Eye (tissue), 1 donor: ENCODE results near the gene CERK.
"Not testable (repeated sequence)": the region's sequence is repeated elsewhere in the genome, so short reads cannot be mapped to it uniquely, and the experiment has no call there.

Experiments used
- DNase-seq: peaks from one replicate; pipeline ENCODE4 v3.0.0-alpha.2; 2015

Gene CERK

DNA sequence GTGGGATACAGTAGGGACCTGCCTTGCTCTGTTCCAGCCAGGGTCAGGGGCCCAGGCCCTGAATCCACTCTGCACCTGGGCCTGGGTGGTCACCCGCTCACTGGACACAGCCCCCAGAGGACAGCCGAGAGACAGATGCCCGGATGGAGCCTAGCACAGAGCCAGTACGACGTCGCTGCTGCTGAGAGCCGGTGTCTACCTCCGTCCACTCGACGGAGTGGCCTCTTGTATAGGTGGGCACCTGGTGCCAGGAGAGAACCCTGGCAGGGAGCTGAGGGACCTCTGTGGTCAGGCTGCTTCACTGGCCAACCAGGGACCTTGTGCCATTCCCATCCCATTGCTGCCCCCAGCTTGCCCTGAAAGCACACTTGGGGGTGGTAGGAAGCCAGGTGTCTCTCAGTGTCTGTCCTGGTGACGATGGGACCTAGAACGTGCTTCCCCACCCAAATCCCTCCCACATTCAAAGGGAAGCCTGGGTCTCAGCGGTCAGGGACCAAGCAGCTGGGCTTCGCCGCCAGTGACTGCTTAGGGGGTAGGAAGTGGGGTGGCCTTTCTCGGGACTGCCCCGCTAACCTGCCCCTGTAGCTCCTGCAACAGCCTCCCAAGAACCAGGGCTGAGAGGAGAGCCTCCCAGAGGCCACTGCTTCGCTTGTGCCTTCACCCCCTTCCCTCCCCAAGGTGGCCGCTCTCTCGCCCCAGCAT, 10.3 kb upstream of the CERK start:
- no peak for DNase-seq

DNA sequence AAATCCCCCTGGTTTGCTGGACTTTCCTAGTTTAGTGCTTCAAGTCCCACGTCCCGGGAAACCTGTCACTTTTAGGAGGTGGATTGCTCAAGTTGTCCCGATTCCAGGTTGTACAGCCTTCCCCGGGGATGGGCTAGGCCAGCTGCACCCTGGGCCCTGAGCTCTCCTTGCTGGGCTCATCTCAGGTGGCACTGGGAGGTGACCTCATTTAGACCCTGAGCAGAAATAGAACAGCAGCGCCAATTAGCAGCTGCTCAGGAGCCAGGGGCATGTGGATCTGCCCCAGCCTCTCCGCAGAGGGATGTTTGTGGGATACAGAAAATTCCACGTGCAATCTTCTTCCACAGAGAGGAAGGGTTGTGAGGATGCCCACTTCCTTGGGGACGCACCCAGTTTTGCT, 9.6 kb upstream of the CERK start:
- no peak for DNase-seq

DNA sequence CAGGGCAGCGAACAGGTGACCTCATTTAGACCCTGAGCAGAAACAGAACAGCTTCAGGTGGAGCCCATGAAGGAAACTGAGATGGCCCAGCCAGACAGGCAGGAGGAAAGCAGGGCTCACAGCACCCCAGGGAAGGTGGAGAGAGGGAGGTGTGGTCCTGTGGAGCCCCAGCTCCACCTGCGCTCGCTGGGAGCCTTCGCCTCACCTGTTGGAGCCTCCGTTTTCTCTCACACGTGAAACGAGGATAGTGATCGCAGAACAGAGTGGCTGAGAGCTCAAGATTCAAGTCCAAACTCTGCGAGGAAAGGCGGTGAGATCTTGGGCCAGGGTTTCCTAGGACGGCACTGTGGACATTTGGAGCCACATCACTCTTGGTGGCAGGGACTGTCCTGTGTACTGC, 8.6 kb upstream of the CERK start:
- DNase-seq = no peak

DNA sequence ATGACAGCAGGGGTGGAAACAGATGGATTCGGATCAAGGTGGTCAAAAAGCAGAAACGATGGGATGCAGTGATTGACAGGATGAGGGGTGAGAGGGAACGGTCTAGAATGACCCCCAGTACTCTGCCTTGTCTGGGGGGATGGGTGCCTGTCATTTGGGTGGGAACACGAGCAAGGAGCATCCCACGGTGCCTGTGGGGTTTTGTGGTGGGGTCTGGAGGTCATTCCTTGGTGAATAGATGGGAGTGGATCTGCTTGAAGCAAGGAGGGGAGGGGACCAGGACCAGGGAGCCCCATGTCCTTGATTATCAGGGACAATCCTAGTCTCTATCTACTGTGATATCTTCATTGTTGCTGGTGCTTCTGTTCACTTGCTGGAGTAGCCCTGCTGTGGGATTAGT, 8.1 kb upstream of the CERK start:
- no peak for DNase-seq

DNA sequence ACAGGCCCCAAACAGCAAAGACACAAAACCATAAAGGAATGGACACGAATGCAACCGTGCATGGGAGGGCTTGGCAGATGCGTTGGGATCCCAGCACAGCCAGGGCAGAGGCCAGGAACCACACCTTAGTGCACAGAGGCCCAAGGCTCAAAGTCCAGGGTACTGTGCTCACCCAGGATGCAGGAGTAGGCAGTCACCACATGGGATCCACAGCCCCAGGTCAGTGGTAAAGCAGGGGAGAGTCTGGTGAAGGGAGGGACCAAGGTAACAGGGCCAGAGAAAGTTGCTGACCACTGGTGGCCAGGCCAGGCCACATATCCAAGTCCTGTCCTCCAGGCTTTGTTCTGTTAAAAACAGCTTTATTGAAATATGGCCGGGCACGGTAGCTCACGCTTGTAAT, 6.5 kb upstream of the CERK start:
- DNase-seq = no peak

DNA sequence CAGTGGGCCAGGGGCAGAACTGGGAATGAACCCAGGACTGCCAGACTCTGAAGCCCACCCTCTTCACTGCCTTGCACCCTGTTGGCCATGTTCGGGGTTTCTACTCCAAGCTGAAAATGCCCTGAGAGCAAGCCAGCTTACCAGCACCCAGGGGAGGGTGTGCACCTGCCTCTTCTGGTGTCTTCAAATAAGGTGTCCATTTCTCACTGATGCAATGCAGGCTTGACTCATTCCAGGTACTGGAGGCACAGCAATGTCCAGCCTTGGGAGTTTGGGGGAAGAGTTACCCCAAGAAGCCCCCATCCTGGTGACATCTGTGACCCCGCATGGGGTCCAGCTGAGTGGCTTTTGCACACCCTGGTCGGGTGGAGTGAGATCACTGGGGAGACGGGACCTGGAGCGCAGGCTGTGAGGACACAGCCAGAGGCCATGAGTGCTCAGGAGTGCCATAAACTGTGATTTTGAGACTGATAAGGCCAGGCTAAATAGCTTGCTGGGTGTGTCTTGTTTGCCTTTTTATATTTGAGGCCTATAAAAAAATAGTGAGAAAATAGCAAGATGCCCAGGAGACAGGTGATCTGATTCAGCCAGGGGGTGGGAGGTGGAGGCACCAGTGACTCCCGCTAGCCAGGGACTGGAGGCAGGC, 4.6 kb upstream of the CERK start:
- DNase-seq = no peak

DNA sequence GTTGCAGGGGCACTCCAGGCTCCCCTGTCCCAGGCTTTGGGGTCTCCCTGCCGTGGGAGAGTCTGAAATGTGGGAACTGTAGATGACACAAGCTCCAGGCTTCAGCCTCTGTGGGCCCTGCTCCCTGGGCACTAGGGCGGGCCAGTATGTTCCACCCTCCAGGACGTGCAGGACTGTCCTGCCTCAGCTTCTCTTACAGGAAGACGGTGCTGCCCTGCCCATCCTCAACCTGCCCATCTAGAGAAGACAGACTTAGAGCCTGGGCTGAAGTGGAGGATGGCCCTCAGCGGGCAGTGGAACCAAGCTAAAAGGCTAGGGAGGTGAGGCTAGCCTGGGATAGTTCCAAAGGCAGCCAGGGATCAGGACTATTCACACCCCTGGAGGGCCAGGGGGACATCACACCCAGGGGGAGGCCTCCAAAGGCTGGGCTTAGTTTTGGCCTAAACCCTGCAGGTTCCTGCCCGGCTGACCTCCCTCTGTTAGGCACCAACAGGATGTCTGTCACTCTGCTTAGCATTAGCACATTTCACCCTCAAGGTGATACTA, 4.0 kb upstream of the CERK start:
- DNase-seq = no peak

DNA sequence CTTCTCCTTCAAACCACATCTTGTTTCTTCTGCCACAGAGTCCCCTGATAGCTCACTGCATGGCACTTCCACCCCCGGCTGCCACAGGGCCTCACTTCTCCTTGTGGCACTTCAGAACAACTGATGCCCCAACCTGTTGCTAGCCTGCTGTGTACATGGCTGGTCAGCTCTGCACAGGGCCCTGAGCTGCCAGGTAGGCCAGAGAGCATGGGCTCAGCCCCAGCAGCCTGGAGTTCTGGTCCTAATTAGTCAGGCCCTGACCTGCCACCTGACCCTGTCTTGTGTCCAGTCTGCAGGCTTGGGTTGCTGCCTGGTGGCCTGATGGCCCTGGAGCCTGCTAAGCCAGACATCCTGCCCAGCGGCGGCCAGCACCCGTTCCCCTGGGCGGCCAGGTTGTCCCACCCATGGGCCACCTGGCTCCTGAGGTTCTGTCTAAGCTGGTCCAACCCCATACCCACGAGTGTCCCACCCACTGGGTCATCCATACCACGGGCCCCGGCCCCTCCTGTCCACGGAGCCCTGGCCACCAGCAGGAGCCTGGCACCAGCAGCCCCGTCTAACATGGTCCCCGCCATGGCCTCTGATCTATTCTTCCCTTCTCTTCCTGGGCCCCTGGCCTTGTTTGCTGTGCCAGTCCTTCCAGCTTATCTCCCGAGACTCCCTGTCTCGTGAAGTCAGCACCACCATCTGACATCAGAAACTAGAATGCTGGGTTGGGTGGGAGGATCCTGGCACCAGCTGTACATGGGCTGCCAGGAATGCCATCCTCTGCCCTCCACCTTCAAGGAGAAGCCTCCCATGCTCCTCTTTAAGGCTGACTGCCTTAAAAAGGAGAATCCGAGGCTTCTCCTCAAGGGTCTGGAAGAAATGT, 3.1 kb upstream of the CERK start:
- no peak for DNase-seq

DNA sequence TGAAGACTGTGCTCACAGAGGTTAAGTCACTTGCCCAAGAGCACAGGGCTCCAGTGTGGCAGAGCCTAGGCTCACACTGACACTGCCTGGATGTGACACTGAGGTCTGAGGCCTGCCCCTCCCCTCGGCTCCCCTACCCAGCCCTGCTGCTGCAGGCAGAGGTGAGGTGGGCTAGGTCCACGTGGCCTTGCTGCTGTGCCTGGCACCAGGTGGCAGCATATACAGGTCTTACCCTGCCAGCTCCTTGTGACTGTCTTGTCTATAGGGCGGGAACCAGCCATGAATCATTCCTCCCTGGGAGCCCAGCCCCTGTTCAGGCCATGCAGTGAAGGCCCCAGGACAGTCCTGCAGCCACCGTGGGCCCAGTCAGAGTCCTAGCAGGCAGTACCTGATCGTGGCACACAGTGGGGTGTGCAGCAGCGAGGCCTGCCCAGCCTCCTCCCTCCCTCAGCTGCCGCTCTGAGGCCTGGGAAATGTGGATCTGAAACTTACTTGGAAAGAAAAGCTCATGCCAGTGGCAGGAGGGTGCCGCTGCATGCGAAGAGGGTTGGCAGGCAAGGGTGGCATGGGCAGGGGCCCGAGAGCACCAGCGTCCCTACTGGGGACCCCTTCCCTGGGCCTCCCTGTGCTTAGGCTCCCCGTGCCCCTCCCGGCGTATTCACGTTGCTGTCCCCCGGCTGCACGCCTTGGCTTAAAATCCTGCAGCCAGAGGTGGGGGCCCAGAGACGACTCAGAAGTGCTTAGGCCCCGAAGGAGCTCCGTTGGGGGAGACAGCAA, 1.2 kb upstream of the CERK start:
- DNase-seq = no peak

DNA sequence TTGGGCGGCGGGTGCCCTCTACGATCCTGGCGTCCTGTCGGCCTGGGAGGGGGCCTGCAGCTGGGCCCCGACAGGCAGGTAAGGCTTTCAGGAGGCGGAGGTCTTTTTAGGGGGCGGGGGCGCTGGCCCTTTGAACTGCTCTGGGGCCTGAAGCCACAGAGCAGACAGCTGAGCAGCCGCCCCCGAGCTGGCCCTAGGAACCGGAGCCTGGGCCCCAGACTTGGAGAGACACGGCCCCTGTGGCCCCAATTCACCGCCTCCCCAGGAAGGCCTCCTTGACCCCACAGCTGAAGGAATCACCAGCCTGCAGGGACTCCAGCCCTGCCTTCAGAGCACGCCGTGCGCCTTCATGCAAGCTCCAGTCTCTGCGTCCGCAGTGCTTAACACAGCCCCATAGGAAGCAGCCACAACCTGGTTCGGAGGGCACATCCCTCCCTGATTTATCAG, 618 bp upstream of the CERK start:
- DNase-seq = peak; percentile 72

DNA sequence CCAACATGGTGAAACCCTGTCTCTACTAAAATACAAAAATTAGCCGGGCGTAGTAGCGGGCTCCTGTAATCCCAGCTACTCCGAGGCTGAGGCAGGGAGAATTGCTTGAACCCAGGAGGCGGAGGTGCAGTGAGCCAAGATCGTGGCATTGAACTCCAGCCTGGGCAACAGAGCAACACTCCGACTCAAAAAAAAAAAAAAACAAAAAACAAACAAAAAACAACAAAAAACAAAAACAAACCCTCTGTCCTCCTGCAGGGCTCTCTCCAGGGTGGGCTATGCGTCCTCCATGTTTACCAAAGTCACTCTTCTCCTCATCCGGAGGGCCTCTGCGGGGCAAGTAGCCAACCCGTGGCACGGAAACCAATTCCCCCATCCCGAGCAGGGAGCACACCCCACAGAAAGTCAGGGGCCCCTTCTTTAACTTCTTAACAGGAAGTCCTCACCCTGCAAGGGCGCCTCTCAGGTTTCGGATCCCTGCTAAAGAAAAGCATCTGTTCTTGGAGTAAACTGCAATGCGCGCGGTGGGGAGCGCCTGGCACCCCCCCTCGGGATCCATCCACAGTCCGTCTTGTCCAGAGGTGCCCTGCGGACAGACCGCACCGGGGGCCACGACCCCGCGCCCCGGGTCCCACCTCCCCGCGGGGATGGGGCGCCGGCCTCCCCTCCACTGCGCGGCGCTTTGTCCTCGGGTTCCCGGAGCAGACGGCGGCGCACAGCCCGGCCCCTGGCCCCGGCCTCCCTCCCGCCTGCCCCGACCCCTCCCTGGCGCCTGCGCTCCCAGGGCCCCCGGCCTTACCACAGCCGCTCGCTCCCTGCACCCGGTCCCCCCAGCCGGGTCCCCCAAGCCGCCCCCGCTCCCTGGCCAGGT, 712 bp downstream of the CERK start:
- DNase-seq = peak; percentile 81

DNA sequence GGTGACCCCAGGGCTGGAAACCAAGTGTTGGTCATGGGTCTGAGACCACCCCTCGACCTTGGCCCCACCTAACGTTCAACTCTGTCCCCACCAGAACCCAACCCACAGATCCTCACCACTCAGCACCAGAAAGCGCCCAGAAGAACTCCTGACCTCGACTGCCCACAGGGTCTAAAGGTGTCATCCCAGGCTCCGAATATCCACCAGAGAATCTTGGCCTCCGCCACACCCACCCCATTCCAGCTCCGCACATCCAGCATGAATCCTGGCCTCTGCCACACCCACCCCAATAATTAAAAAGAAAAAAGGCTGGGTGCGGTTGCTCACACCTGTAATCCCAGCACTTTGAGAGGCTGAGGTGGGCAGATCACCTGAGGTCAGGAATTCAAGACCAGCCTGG, 1.3 kb downstream of the CERK start:
- no peak for DNase-seq

DNA sequence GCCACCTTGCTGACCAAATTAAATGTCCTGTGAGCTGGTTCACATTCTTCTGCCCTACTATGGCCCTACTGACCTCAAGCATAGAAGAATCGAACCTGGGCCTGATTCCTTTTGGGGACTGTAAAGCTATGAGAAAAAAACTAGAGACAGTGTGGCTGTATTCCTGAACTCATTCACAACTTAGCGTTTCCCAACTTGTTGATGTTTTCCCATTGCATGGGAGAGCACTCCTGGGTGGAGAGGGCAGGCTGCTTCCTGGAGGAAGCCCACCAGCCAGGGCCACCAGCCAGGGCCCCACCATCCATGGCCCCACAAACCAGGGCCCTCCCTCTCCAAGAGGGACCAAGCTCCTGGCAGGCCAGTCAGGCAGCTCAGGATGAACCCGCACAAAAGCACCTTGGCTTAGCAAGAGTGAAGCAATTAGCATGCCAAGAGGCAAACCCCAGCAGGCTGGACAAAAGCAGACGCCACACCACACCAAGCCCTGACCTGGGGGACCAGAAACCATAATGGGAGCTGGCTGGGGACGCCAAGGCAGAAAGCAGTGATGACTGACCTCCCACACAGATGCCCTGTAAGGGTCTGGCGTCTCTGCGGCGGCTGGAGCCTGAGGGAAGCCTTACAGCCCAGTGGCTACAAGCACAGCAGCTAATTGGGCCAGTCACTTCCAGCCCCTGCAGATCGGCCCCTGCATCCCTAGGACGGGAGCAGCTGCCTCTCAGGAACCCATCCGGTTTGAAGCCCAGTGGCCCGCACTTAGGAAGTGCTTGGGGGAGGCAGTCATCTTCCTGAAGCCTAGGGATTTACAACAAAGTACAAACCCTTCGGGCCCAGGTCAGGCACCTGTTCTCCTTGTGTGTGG, 2.1 kb downstream of the CERK start:
- peak; percentile 88 for DNase-seq

DNA sequence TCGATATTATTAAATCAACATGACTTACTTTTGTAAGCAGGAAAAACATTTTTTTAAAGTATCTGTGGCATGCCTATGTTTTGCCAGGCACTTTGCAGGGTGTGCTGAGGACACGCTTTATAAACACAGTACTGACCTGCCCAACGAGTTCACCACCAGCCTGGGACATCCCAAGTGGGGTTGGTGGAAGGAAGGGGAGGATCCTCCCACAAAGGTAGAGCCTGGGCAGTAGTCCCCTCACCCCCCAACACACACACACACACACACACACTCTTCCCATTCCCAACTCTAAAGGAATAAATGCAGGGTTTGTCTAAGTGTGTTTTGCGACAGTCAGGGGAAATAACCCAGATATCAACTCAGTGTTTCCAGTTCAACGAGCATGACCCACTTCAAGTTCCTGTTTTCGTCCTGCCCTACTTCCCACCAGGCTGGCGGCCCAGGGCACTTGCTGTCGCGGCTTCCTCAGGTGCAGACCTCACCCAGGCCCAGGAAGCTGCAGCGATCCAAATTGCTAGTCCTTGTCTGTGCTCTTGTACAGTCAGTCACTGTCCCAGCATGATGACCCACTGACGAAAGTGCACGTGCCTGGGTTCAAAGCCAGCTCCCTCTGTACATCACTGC, 3.1 kb downstream of the CERK start:
- DNase-seq = peak; percentile 85

DNA sequence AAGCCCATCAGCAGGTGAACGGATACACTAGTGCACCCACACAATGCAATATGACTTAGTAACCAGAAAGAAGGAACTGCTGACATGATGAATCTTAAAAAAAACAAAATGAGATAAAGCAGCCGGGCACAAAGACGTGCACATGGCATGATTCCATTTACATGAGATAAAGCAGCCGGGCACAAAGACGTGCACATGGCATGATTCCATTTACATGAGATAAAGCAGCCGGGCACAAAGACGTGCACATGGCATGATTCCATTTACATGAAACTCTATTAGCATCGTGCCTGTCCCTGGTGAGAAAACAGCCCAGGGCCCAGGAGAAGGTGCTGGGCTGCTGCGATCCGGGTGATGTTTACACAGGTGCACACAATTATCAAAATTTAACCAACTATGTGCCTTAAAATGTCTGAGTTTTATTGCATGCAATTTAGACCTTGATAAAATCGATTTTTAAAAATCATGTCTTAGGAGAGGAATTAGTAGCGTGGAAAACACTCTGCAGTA, 3.8 kb downstream of the CERK start:
- DNase-seq = not testable (repeated sequence)

DNA sequence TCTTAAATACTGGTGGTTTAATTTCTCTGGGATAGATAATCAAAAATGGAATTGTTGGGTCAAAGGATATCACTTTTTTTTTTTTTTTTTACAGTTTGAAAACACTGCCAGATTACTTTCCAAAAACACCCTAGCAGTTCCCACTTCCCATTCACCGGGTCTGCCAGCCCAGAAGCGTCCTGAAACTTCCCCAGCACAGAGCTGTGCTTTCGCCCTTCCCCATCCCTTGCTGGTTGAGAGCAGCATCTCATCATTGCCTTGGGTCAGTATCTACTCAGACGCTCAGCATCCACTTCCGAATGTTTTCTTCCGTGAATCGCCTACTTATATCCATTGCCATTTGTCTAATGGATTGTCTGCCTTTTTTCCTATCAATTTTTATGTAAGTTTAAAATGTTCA, 5.5 kb downstream of the CERK start:
- no peak for DNase-seq

DNA sequence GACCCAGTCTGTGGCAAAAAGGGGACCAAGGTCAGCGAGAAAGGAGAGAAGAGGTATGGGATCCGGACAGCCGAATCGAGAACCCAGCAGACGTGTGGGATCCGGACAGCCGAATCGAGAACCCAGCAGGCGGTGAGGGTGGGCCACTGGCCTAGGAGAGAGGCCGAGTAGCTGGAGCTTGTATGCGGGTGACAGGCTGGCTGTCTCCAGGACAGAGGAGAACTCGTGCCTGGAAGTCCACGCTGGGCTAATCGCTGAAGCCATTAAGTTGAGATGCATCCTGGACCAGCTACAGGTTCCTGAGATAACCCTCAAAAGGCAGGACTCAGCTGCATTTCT, 6.0 kb downstream of the CERK start:
- DNase-seq = no peak

DNA sequence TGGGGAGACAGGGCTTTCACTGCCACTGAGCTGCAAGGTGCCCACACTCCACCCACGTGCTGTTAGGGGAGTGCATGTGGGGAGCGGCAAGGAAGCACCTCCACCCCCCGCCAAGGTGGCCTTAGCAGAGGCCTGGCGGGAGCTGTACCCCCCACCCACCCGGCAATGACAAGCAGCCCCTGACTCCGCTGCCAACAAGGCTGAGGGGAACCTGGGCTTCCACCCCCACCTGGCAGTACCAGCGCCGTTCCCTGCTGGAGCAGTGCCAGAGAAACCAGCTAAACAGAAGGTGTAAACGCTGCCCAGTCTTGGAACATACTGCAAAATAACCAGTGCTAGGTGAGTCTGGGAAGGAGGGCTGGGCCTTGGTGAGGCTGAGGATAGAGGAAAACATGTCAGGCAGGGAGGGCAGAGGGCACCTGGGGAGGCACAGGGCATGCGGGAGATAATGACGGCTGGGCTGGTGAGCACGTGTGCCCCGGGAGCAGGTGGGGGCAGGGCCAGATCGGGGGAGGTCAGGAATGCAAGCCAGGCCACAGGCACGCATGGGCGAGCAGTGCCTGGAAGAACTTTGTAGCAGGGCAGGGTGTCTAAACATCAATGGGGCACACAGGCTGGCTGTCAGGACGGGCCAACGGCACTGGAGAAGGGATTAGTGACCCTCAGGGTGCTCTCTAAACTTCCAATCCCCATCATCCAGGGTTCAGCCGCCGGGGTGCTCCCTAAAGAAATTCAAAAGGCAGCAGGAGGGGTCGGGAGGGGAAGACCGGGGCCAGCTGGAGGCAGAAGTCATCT, 6.6 kb downstream of the CERK start:
- DNase-seq = no peak

DNA sequence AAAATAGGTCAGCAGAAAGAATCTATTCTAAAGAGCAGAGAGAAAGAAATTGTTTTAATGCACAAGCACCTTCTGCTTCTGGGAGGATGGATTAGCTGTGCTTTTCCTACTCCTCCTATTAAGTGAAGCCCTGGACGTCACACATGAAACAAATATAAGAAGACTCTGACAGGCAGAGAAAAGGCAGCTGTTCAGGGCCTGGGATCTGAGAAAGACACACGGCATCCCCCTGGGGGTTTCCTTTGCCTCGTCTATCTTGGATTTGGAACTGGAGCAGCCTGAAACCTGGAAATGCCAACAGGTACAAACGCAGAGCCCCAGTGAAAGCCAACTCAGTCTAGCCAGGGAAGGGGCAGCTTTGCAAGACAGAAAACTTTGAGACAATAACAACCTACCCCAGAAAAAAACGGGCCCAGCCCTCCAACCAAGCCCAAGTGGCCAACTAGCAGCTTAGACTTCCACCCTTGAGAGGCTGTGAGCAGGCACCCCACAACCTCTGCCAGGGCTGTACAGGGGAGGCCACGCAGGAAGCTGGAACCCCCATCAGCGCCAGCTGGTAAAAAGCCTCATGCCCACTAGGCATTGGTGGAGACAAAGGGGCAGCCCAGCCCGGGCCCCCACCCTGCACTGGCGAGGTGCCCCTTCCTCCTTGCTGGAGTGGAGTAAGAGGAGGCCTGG, 7.3 kb downstream of the CERK start:
- peak; percentile 54 for DNase-seq
